IMR-90 (cell line): ENCODE data around the gene EEF1AKMT1.

Experiments used
- CEBPB ChIP-seq: IDR thresholded peaks from 2 replicates; pipeline ENCODE4 v1.6.1; 2012; ENCODE audit warnings: low read depth, low read length, improper control_type of control experiment
- CHD1 ChIP-seq: IDR thresholded peaks from 2 replicates; pipeline ENCODE4 v1.6.1; 2012; ENCODE audit warnings: low read depth, low read length, improper control_type of control experiment
- FOS ChIP-seq: fragments of 150-350 bp; IDR thresholded peaks from 2 replicates; pipeline ENCODE4 v1.6.1; 2016; ENCODE audit warnings: low read depth, low read length
- MAZ ChIP-seq: IDR thresholded peaks from 2 replicates; pipeline ENCODE4 v1.6.1; 2012; ENCODE audit warnings: low read depth, mild to moderate bottlenecking, low read length, improper control_type of control experiment, moderate library complexity, borderline replicate concordance
- MXI1 ChIP-seq: IDR thresholded peaks from 2 replicates; pipeline ENCODE4 v1.6.1; 2012; ENCODE audit warnings: low read depth, mild to moderate bottlenecking, low read length, moderate library complexity, borderline replicate concordance
- NFE2L2 ChIP-seq: fragments of 150-350 bp; IDR thresholded peaks from 2 replicates; pipeline ENCODE4 v1.6.1; 2016; ENCODE audit warnings: low read depth, mild to moderate bottlenecking, low read length
- POLR2A ChIP-seq: IDR thresholded peaks from 2 replicates; pipeline ENCODE4 v1.6.1; 2012; ENCODE audit warnings: mild to moderate bottlenecking, low read depth, low read length
- RAD21 ChIP-seq: IDR thresholded peaks from 2 replicates; pipeline ENCODE4 v1.6.1; 2012; ENCODE audit warnings: low read length, improper control_type of control experiment
- RCOR1 ChIP-seq: IDR thresholded peaks from 2 replicates; pipeline ENCODE4 v1.6.1; 2012; ENCODE audit warnings: mild to moderate bottlenecking, low read length, improper control_type of control experiment; ENCODE audit not compliant: insufficient replicate concordance
- RFX5 ChIP-seq: IDR thresholded peaks from 2 replicates; pipeline ENCODE4 v1.8.0; 2012; ENCODE audit warnings: low read depth, mild to moderate bottlenecking, low read length, moderate library complexity
- SMC3 ChIP-seq: fragments of 150-350 bp; IDR thresholded peaks from 2 replicates; pipeline ENCODE4 v1.6.1; 2016; ENCODE audit warnings: low read depth, mild to moderate bottlenecking, antibody characterized with exemption, low read length, moderate library complexity
- USF2 ChIP-seq: fragments of 150-350 bp; IDR thresholded peaks from 2 replicates; pipeline ENCODE4 v1.6.1; 2017; ENCODE audit warnings: mild to moderate bottlenecking, antibody characterized with exemption, low read length, low read depth
- TF ChIP-seq, protein P1 (sequence below): conservative IDR thresholded peaks from 2 replicates; pipeline ENCODE4 v1.5.1; 2012; ENCODE audit warnings: mild to moderate bottlenecking, low read depth, low read length, improper control_type of control experiment
- TF ChIP-seq, protein P2 (sequence below): fragments of 150-350 bp; IDR thresholded peaks from 2 replicates; pipeline ENCODE4 v1.6.1; 2016; ENCODE audit warnings: low read depth, mild to moderate bottlenecking, low read length, moderate library complexity, borderline replicate concordance

DNA sequence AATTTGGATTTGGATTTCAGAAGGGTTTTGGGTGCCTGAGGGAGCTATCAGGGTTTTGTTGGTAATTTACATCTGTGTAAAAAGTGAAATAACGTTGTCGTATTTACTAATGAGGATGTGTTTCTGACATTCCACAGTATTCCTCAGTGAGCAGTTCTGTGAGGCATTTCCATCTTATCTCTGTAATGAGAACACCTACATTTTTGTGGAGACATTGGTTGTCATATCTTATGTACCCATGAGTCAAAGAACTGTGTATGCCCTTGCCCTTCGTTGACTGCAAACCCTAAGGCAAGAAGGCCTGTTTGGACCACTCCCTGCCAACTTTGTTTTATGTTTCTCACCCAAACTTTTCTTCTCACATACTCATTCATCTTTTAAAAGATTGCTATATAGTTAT lies 84.5 kb downstream of the EEF1AKMT1 start:
- TF ChIP-seq, protein P1, sequence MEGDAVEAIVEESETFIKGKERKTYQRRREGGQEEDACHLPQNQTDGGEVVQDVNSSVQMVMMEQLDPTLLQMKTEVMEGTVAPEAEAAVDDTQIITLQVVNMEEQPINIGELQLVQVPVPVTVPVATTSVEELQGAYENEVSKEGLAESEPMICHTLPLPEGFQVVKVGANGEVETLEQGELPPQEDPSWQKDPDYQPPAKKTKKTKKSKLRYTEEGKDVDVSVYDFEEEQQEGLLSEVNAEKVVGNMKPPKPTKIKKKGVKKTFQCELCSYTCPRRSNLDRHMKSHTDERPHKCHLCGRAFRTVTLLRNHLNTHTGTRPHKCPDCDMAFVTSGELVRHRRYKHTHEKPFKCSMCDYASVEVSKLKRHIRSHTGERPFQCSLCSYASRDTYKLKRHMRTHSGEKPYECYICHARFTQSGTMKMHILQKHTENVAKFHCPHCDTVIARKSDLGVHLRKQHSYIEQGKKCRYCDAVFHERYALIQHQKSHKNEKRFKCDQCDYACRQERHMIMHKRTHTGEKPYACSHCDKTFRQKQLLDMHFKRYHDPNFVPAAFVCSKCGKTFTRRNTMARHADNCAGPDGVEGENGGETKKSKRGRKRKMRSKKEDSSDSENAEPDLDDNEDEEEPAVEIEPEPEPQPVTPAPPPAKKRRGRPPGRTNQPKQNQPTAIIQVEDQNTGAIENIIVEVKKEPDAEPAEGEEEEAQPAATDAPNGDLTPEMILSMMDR: no peak
- TF ChIP-seq POLR2A (no peak), RFX5 (no peak), CEBPB (no peak), MXI1 (no peak), SMC3 (no peak), FOS (no peak), MAZ (no peak), USF2 (no peak), RAD21 (no peak), NFE2L2 (no peak), RCOR1 (no peak), CHD1 (no peak)
- TF ChIP-seq, protein P2, sequence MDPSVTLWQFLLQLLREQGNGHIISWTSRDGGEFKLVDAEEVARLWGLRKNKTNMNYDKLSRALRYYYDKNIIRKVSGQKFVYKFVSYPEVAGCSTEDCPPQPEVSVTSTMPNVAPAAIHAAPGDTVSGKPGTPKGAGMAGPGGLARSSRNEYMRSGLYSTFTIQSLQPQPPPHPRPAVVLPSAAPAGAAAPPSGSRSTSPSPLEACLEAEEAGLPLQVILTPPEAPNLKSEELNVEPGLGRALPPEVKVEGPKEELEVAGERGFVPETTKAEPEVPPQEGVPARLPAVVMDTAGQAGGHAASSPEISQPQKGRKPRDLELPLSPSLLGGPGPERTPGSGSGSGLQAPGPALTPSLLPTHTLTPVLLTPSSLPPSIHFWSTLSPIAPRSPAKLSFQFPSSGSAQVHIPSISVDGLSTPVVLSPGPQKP: no peak
